H1 (cell line): ENCODE measurements around the gene DPT. TPM values are rescaled to one million over a fixed set of nuclear protein-coding genes. Genes with fewer than 3 reads are reported as not detected.

ENCODE experiments used
- CTCF ChIA-PET: fragments of 300-600 bp; sonication (Branson Sonifier 250); formaldehyde crosslinking; loops from one replicate; lab custom pipeline; 2021; ENCODE audit not compliant: partially characterized antibody; lab: Charles Lee
- POLR2A ChIA-PET: fragments of 300-600 bp; sonication (Branson Sonifier 250); formaldehyde crosslinking; loops from one replicate; lab custom pipeline; 2021; ENCODE audit warnings: inconsistent platforms; ENCODE audit not compliant: partially characterized antibody; lab: Charles Lee
- DNase-seq, 2 experiments: peaks; one replicate each; pipeline versions ENCODE4 v3.0.0 to v3.0.0-alpha.2; 2010 to 2022; ENCODE audit warnings: low spot score in 2 of 2, low read depth in 1 of 2, mixed read lengths in 1 of 2
- FAIRE-seq: peaks from 2 replicates; lab custom pipeline; 2011; peaks lifted over from hg19 to GRCh38; lab: Jason Lieb, UNC
- H2AFZ ChIP-seq: 2 replicates; pipeline ENCODE4 v1.8.1; 2012; ENCODE audit warnings: low read length, inconsistent platforms
- H2AK5ac ChIP-seq: 2 replicates; pipeline ENCODE4 v1.6.1; 2013; ENCODE audit warnings: low read depth, low read length
- H2BK120ac ChIP-seq: replicated peaks from 2 replicates; pipeline ENCODE3; 2013; ENCODE audit warnings: low read depth, low read length, inconsistent platforms
- H2BK12ac ChIP-seq: 2 replicates; pipeline ENCODE4 v1.6.1; 2013; ENCODE audit warnings: low read depth, low read length
- H2BK15ac ChIP-seq: 2 replicates; pipeline ENCODE4 v1.6.1; 2013; ENCODE audit warnings: low read length
- H2BK20ac ChIP-seq: 2 replicates; pipeline ENCODE4 v1.6.1; 2013; ENCODE audit warnings: low read length
- H2BK5ac ChIP-seq: 2 replicates; pipeline ENCODE4 v1.6.1; 2013; ENCODE audit warnings: low read depth, low read length
- H3K14ac ChIP-seq: 2 replicates; pipeline ENCODE4 v1.6.1; 2013; ENCODE audit warnings: inconsistent platforms; ENCODE audit not compliant: insufficient read length
- H3K18ac ChIP-seq: 2 replicates; pipeline ENCODE4 v1.6.1; 2013; ENCODE audit warnings: low read length; ENCODE audit errors: extremely low read depth
- H3K23ac ChIP-seq: 2 replicates; pipeline ENCODE4 v1.6.1; 2013; ENCODE audit warnings: inconsistent platforms; ENCODE audit not compliant: insufficient read length
- H3K23me2 ChIP-seq: 2 replicates; pipeline ENCODE4 v1.6.1; 2013; ENCODE audit warnings: low read depth, low read length
- H3K27ac ChIP-seq: 2 replicates; pipeline ENCODE4 v1.6.1; 2011; ENCODE audit warnings: low read depth, low read length, inconsistent platforms
- H3K27me3 ChIP-seq, 4 experiments: replicated peaks in 1 of 4; 1 replicate in 1 of 4; 2 replicates in 3 of 4; pipeline versions ENCODE4 v1.6.1 to v1.8.1; 2011 to 2013; ENCODE audit warnings: low read length in 3 of 4, mild to moderate bottlenecking in 3 of 4, inconsistent platforms in 2 of 4, mixed read lengths in 2 of 4, moderate library complexity in 1 of 4; ENCODE audit not compliant: control insufficient read depth in 3 of 4, insufficient read depth in 3 of 4; ENCODE audit errors: extremely low read depth in 1 of 4
- H3K36me3 ChIP-seq, 4 experiments: 2 replicates each; pipeline versions ENCODE4 v1.6.1 to v1.8.1; 2011 to 2013; ENCODE audit warnings: mild to moderate bottlenecking in 4 of 4, low read length in 3 of 4, moderate library complexity in 2 of 4, control low read depth in 1 of 4, inconsistent platforms in 1 of 4; ENCODE audit not compliant: insufficient read depth in 4 of 4, control insufficient read depth in 2 of 4
- H3K4ac ChIP-seq: replicated peaks from 2 replicates; pipeline ENCODE3; 2013; ENCODE audit warnings: low read length, low read depth, mixed read lengths, inconsistent platforms; ENCODE audit not compliant: insufficient read length
- H3K4me1 ChIP-seq, 4 experiments: replicated peaks in 1 of 4; 1 replicate in 1 of 4; 2 replicates in 3 of 4; pipeline versions ENCODE4 v1.6.1 to v1.8.1; 2011 to 2013; ENCODE audit warnings: low read length in 3 of 4, inconsistent platforms in 2 of 4, mixed read lengths in 1 of 4; ENCODE audit not compliant: insufficient read depth in 4 of 4, control insufficient read depth in 3 of 4
- H3K4me2 ChIP-seq, 2 experiments: 2 replicates each; pipeline versions ENCODE4 v1.6.1 to v1.8.1; 2011 to 2013; ENCODE audit warnings: low read depth in 2 of 2, low read length in 2 of 2, control low read depth in 1 of 2, inconsistent platforms in 1 of 2, mild to moderate bottlenecking in 1 of 2; ENCODE audit not compliant: insufficient read depth in 1 of 2
- H3K4me3 ChIP-seq, 4 experiments: fragments of 200-600, 300-600 bp in 1 of 4; sonication (generic), shearing (Covaris generic), sonication (Bioruptor Twin) in 1 of 4; 2 replicates each; pipeline versions ENCODE4 v1.5.1 to v1.8.1; 2011 to 2016; ENCODE audit warnings: low read length in 4 of 4, low read depth in 3 of 4, control low read depth in 2 of 4, inconsistent platforms in 2 of 4, mild to moderate bottlenecking in 2 of 4, mixed read lengths in 1 of 4, moderate library complexity in 1 of 4; ENCODE audit not compliant: insufficient read depth in 2 of 4; ENCODE audit errors: extremely low read depth in 1 of 4
- H3K56ac ChIP-seq: replicated peaks from 2 replicates; pipeline ENCODE3; 2013; ENCODE audit warnings: low read depth, mild to moderate bottlenecking, mixed read lengths, low read length, inconsistent platforms; ENCODE audit not compliant: insufficient read length
- H3K79me1 ChIP-seq: 2 replicates; pipeline ENCODE4 v1.6.1; 2013; ENCODE audit warnings: low read depth, low read length, control low read depth
- H3K79me2 ChIP-seq, 2 experiments: 2 replicates each; pipeline versions ENCODE4 v1.6.1 to v1.8.1; 2012 to 2013; ENCODE audit warnings: low read length in 2 of 2, mild to moderate bottlenecking in 2 of 2, inconsistent platforms in 1 of 2; ENCODE audit not compliant: insufficient read depth in 2 of 2, control insufficient read depth in 1 of 2
- H3K9ac ChIP-seq, 4 experiments: replicated peaks in 1 of 4; 1 replicate in 1 of 4; 2 replicates in 3 of 4; pipeline versions ENCODE4 v1.6.1 to v1.8.1; 2011 to 2013; ENCODE audit warnings: low read depth in 3 of 4, low read length in 3 of 4, control low read depth in 2 of 4, mild to moderate bottlenecking in 2 of 4, moderate library complexity in 2 of 4, inconsistent platforms in 1 of 4; ENCODE audit errors: extremely low read depth in 1 of 4
- H3K9me3 ChIP-seq, 2 experiments: 2 replicates each; pipeline versions ENCODE4 v1.6.1 to v1.8.1; 2012 to 2013; ENCODE audit warnings: mild to moderate bottlenecking in 2 of 2, moderate library complexity in 2 of 2, control low read depth in 1 of 2, inconsistent platforms in 1 of 2, low read depth in 1 of 2, low read length in 1 of 2, mixed read lengths in 1 of 2; ENCODE audit not compliant: insufficient read depth in 2 of 2
- H4K20me1 ChIP-seq, 2 experiments: replicated peaks in 1 of 2; 2 replicates each; pipeline versions ENCODE3 to v1.8.1; 2011 to 2013; ENCODE audit warnings: inconsistent platforms in 2 of 2, low read length in 2 of 2, mild to moderate bottlenecking in 1 of 2; ENCODE audit not compliant: insufficient read depth in 2 of 2, control insufficient read depth in 1 of 2
- H4K5ac ChIP-seq: 2 replicates; pipeline ENCODE4 v1.6.1; 2013; ENCODE audit warnings: low read length, low read depth, mixed read lengths, inconsistent platforms; ENCODE audit not compliant: insufficient read length
- H4K8ac ChIP-seq: 2 replicates; pipeline ENCODE4 v1.8.0; 2013; ENCODE audit warnings: mild to moderate bottlenecking, moderate library complexity, low read length, inconsistent platforms; ENCODE audit not compliant: insufficient read depth; ENCODE audit errors: extremely low read depth
- H4K91ac ChIP-seq: replicated peaks from 2 replicates; pipeline ENCODE3; 2013; ENCODE audit warnings: low read length, mixed read lengths, inconsistent platforms; ENCODE audit not compliant: insufficient read length
- CBX5 ChIP-seq: fragments of 300-800, 300-1000 bp; sonication (generic); IDR thresholded peaks from 2 replicates; pipeline ENCODE4 v1.7.1; 2016; ENCODE audit warnings: antibody characterized with exemption, low read length, low read depth
- CHD2 ChIP-seq: IDR thresholded peaks from 2 replicates; pipeline ENCODE4 v1.6.1; 2012; ENCODE audit warnings: low read length, improper control_type of control experiment
- CTBP2 ChIP-seq: IDR thresholded peaks from 2 replicates; pipeline ENCODE4 v1.7.0; 2011; ENCODE audit warnings: borderline replicate concordance, mild to moderate bottlenecking, moderate library complexity, mixed read lengths, low read length; ENCODE audit not compliant: insufficient read depth, insufficient read length
- E2F6 ChIP-seq: IDR thresholded peaks from 2 replicates; pipeline ENCODE4 v1.6.1; 2012; ENCODE audit warnings: inconsistent platforms
- RAD21 ChIP-seq, 2 experiments: IDR thresholded peaks in 1 of 2; conservative IDR thresholded peaks in 1 of 2; 2 replicates each; pipeline ENCODE4 v1.6.1; 2011; ENCODE audit warnings: low read depth in 2 of 2, low read length in 2 of 2, improper control_type of control experiment in 1 of 2, inconsistent platforms in 1 of 2, mild to moderate bottlenecking in 1 of 2, moderate library complexity in 1 of 2
- RBBP5 ChIP-seq: IDR thresholded peaks from 2 replicates; pipeline ENCODE4 v1.7.1; 2012; ENCODE audit warnings: low read depth, mild to moderate bottlenecking, inconsistent platforms, low read length, moderate library complexity, borderline replicate concordance
- SAP30 ChIP-seq: fragments of 300-600 bp; sonication (generic); IDR thresholded peaks from 2 replicates; pipeline ENCODE4 v1.7.1; 2012; ENCODE audit warnings: low read length, moderate library complexity, mild to moderate bottlenecking, inconsistent platforms; ENCODE audit not compliant: insufficient read depth, insufficient replicate concordance
- SUZ12 ChIP-seq: fragments of 200-600 bp; sonication (generic); IDR thresholded peaks from 2 replicates; pipeline ENCODE4 v1.6.1; 2012; ENCODE audit warnings: mild to moderate bottlenecking, inconsistent platforms, low read length, moderate library complexity, mixed read lengths
- WGBS, 2 experiments: shearing (Covaris generic) in 1 of 2; methylation state at CpG; one replicate each; pipeline versions ENCODE4 v1.1.6 to v1.1.7; 2013 to 2015; ENCODE audit warnings: low lambda C conversion rate in 2 of 2, mixed read lengths in 2 of 2, inconsistent platforms in 1 of 2, low coverage in 1 of 2, missing lambda C conversion rate in 1 of 2; ENCODE audit not compliant: insufficient replicate concordance in 2 of 2, insufficient coverage in 1 of 2, insufficient read length in 1 of 2; ENCODE audit errors: extremely low coverage in 1 of 2, missing lambda C conversion rate in 1 of 2; 5-methylcytosine and 5-hydroxymethylcytosine counted together
- polyA plus RNA-seq, 7 experiments: library from polyadenylated mRNA; depleted of rRNA in 3 of 7; stranded (reverse) in 5 of 7; unstranded in 2 of 7; fragments of >200 nt in 5 of 7; fragments of 200-250 nt in 2 of 7; gene quantifications; 1 replicate in 5 of 7; 2 replicates in 1 of 7; 4 replicates in 1 of 7; pipeline versions ENCODE4 v1.2.1 to v1.2.3, GENCODE V29; 2011 to 2013; ENCODE audit warnings: missing spikeins in 2 of 7, mixed read lengths in 2 of 7
- total RNA-seq: library from RNA; stranded (reverse); fragmentation: NEBNext Ultra II Directional; extraction: Animal tissue kit (Norgen Biotek cat#: 25700); gene quantifications from 2 replicates; pipeline ENCODE4 v1.2.1, GENCODE V29; 2021
- TF ChIP-seq, protein P1 (sequence below): IDR thresholded peaks from 2 replicates; pipeline ENCODE4 v1.6.1; 2012; ENCODE audit warnings: inconsistent platforms

DPT gene
- total and polyA plus RNA-seq, 2 of the 8 experiments (the other 6 are each of a cell fraction or from before 2014, with no cell fraction given) = not detected

DNA sequence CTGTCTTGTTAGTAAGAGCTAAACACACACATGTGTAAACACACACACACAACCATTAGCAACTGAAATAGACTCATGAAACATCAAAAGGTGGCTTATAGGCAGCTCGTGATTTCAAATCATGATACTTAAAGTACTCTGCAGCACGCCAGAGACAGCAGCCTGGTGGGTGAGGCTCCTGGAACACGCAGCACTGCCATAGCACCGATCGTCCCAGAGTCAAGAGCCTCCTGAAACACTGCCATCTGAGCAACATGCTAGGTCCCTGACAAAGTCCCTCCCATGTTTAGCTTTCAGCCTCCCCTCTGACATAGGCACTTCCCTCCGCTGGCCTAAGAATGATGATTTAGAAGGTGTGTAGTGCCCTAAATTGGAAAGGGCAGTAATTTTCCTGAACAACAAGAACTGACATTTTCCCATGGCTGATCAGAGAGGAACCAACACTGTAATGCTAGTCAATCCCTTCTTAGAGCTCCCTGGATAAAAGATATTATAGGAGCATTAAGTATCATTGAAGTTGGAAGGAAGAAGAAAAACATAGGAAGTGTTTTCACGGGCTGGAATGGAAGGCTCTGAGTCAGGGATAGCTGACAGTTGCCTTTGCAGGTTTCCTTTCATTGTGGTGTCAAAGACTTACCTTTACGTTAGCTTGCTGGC, 14.1 kb upstream of the DPT start:
- DNase-seq (no peak), FAIRE-seq (no peak)
- Histone ChIP-seq H4K20me1 (no peaks in the 10 kb centered on the region), H2BK5ac (no peak overlapping the region), H3K18ac (no peak overlapping the region), H3K79me1 (no peaks in the 10 kb centered on the region), H3K4me2 (no peak overlapping the region), H4K8ac (no peak overlapping the region), H3K56ac (no peak overlapping the region), H2BK120ac (no peak overlapping the region), H3K14ac (no peak overlapping the region), H3K9ac (no peak overlapping the region), H2BK12ac (no peak overlapping the region), H3K9me3 (no peaks in the 10 kb centered on the region), H3K36me3 (no peaks in the 10 kb centered on the region), H3K4me1 (no peaks in the 10 kb centered on the region), H3K23me2 (no peaks in the 10 kb centered on the region), H4K91ac (no peak overlapping the region), H3K27ac (no peak overlapping the region), H2BK20ac (no peak overlapping the region), H2BK15ac (no peak overlapping the region), H3K27me3 (no peaks in the 10 kb centered on the region), H3K79me2 (no peaks in the 10 kb centered on the region), H3K4me3 (no peak overlapping the region), H2AK5ac (no peak overlapping the region), H3K23ac (no peak overlapping the region), H2AFZ (no peak overlapping the region), H4K5ac (no peak overlapping the region), H3K4ac (no peak overlapping the region)
- CTCF ChIA-PET = no interaction called here
- TF ChIP-seq CHD2 (no peak), RBBP5 (no peak), SUZ12 (no peak), RAD21 (IDR thresholded peaks at IDR 0.05 in 1 of 2, conservative IDR thresholded peaks at IDR 0.05 in 1 of 2; ENCODE audit: low read depth in 2 of 2, low read length in 2 of 2) (no peak), CTBP2 (no peak), SAP30 (no peak), E2F6 (no peak), CBX5 (no peak)
- TF ChIP-seq, protein P1, sequence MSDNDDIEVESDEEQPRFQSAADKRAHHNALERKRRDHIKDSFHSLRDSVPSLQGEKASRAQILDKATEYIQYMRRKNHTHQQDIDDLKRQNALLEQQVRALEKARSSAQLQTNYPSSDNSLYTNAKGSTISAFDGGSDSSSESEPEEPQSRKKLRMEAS = no peak
- 90% methylated on average over 8 of the region's 8 CpGs; no CpG with 5 or more reads in 1 of the 2 experiments for WGBS, 2 experiments
- POLR2A ChIA-PET = no interaction called here
